OCI-LY1 (cell line): ENCODE measurements around the gene RAB11A.

Experiments used
- CTCF ChIP-seq: fragments of 200-600 bp; sonication (generic), shearing (Covaris generic); IDR thresholded peaks from 2 replicates; pipeline ENCODE4 v1.5.1; 2017; ENCODE audit warnings: mild to moderate bottlenecking, antibody characterized with exemption, low read length, moderate library complexity, mixed read lengths
- EZH2 ChIP-seq: fragments of 200-600 bp; sonication (generic), shearing (Covaris generic); IDR thresholded peaks from 2 replicates; pipeline ENCODE4 v1.8.0; 2017; ENCODE audit warnings: borderline replicate concordance, mixed run types, mild to moderate bottlenecking, antibody characterized with exemption, low read length, moderate library complexity, mixed read lengths

- no peak for TF ChIP-seq CTCF
- TF ChIP-seq EZH2, result no peak
Measured at GRCh38 chr15:65896236-65896635, 26.9 kb downstream of the RAB11A start.
